GM18861 (cell line): Measurements from ENCODE around the gene KIAA0586.
"Not testable (repeated sequence)": the region's sequence is repeated elsewhere in the genome, so short reads cannot be mapped to it uniquely, and the experiment has no call there.

Experiments
- ATAC-seq: cut with Tn5 transposase; IDR thresholded peaks from one replicate; pipeline ENCODE4 v1.9.1; 2021; ENCODE audit not compliant: unreplicated experiment

The KIAA0586 gene

GRCh38 chr14:58463147-58463546 is 35.6 kb downstream of the KIAA0586 start:
- ATAC-seq = no peak

GRCh38 chr14:58464652-58465051 is 37.1 kb downstream of the KIAA0586 start:
- ATAC-seq = no peak

DNA sequence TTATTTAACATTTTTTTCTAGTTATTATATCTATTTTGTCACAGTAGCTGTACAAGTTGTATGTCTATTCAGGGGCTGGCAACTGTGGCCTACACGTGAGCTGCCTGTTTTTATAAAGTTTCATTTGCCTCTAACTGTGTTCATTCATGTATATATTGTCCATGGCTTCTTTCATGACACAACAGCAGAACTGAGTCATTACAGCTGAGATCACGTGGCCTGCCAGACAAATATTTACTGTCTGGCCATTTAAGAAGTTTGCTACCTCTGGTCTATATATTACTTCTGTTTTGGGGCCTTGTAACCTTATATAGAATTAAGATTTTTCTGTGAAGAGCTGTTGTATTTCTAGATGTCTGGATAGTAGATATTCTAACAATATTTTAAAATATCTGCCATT is 37.9 kb downstream of the KIAA0586 start:
- ATAC-seq = no peak

- ATAC-seq = no peak
Measured at GRCh38 chr14:58466459-58466858, 38.9 kb downstream of the KIAA0586 start.

DNA sequence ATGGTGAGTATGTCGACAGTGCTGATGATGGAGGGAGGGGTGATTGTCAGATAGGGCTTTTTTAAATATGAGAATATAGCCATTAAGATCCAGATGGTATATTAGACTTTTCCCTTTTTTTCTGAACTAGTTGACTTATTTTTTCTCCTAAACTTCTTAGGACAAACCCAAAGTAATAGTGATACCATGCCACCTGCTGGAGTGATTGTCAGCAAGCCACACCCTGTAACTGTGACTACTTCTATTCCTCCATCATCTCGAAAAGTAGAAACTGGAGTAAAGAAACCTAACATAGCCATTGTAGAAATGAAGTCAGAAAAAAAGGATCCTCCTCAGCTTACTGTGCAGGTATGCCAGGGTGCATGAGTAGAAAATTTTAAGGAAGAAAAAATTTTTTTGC is 40.1 kb downstream of the KIAA0586 start:
- ATAC-seq = no peak

GRCh38 chr14:58469309-58469708 is 41.8 kb downstream of the KIAA0586 start:
- no peak for ATAC-seq

GRCh38 chr14:58476320-58476719 is 48.8 kb downstream of the KIAA0586 start:
- no peak for ATAC-seq

DNA sequence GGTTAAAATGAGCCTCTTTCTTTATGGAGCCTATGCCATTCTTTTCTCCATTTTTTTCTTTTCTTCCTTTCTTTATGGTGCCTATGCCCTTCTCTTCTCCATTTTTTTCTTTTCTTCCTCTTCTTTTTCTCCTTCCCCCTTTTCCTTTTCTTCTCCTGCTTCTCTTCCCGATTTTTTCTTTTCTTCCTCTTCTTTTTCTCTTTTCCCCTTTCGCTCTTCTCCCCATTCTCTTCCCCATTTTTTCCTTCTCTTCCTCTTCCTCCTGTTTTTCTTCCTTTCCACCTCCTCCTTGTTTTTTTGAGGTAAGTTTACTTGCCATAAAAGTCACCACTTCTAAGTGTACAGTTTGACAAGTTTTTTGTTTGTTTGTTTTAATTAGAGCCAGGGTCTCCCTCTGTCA is 50.1 kb downstream of the KIAA0586 start:
- no peak for ATAC-seq

- not testable (repeated sequence) for ATAC-seq
Measured at GRCh38 chr14:58478329-58478728, 50.8 kb downstream of the KIAA0586 start.

- ATAC-seq = no peak
Measured at GRCh38 chr14:58479975-58480374, 52.5 kb downstream of the KIAA0586 start.

DNA sequence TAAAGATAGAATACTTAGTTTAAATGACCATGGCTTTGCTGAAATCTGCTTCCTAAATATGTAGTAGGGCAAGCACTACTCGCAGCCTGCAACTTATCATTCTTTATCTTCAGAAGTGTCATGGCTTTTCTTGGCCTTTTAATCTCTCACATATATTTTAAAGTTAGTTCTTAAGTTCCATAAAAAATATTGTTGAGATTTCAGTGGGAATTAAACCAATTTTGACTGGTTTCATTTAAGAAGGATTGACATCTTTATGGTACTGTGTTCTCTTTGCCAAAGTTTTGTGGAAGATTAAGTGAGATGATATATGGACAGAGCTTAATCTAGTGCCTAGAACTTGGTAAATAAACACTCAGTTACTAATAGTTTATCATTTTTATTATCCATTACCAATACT is 56.7 kb downstream of the KIAA0586 start:
- no peak for ATAC-seq

DNA sequence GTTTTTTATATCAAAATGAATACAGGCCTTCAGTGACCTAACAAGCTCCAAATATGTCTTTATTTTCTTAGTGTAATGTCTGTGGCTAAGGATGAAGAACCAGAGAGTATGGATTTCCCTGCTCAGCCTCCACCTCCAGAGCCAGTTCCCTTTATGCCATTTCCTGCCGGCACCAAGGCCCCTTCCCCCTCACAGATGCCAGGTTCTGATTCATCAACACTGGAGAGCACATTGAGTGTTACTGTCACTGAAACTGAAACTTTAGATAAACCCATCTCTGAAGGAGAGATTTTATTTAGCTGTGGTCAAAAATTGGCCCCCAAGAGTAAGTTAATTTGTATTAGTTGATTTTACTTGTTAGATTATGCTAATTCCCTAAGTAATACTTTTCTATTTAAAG is 61.0 kb downstream of the KIAA0586 start:
- peak; percentile 46 for ATAC-seq

DNA sequence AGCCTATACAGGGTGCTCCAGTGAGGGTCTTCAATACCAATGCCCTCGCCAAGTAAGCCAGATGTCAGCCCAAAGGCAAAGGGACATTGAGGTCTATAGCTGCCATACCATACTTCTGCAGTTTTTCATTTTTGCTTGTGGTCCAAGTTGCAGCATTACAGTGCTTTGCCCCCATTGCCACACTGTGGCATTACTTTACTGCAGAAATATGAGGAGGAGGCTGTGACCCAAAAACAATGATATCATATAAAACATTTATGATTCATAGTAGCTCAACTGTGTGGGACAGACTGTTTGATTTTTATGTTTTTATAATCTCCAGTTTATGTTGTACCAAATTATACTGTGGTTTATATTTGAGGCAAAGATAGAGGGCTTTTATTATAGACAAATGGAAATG is 64.1 kb downstream of the KIAA0586 start:
- no peak for ATAC-seq

- no peak for ATAC-seq
Measured at GRCh38 chr14:58492044-58492443, 64.5 kb downstream of the KIAA0586 start.

- ATAC-seq = peak; percentile 59
Measured at GRCh38 chr14:58501214-58501816, 73.8 kb downstream of the KIAA0586 start.

- ATAC-seq = no peak
Measured at GRCh38 chr14:58513272-58513671, 85.8 kb downstream of the KIAA0586 start.

DNA sequence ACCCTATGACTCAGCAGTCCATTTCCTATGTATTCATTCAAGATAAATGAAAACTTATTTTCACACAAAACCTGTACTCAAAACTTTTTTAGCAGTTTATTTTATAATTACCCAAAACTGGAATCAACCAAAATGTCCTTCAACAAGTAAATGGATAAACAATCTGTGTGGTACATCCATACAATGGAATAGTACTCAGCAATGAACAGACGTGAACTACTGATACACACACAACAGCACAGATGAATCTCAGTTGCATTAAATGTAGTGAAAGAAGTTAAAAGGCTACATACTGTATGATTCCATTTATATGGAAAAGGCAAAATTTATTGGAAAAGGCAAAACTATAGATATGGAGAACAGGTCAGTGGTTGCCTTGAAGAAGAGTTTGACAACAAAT is 90.1 kb downstream of the KIAA0586 start:
- ATAC-seq = no peak

GRCh38 chr14:58525691-58526090 is 98.2 kb downstream of the KIAA0586 start:
- ATAC-seq = not testable (repeated sequence)

DNA sequence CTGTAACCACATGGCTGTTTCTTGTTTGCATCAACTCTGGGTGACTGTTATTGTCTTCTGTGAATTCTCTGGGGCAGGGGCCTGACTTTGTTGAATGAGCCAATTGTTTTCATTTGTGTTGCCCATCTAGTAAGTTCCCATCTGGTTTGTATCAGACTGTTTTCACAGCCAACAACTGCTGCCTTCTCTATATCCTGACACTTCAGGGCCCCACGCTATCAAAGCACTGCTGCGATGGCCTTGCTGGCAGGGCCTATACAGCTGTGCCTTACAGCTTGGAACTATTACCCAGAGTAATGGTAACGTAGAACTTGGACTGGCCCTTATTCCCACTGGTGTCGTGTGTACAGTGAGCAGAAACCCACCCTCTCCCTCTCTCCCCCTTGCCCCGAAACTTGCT is 105.9 kb downstream of the KIAA0586 start:
- ATAC-seq = no peak

- ATAC-seq = no peak
Measured at GRCh38 chr14:58535044-58535443, 107.5 kb downstream of the KIAA0586 start.

GRCh38 chr14:58537004-58537403 is 109.5 kb downstream of the KIAA0586 start:
- no peak for ATAC-seq

DNA sequence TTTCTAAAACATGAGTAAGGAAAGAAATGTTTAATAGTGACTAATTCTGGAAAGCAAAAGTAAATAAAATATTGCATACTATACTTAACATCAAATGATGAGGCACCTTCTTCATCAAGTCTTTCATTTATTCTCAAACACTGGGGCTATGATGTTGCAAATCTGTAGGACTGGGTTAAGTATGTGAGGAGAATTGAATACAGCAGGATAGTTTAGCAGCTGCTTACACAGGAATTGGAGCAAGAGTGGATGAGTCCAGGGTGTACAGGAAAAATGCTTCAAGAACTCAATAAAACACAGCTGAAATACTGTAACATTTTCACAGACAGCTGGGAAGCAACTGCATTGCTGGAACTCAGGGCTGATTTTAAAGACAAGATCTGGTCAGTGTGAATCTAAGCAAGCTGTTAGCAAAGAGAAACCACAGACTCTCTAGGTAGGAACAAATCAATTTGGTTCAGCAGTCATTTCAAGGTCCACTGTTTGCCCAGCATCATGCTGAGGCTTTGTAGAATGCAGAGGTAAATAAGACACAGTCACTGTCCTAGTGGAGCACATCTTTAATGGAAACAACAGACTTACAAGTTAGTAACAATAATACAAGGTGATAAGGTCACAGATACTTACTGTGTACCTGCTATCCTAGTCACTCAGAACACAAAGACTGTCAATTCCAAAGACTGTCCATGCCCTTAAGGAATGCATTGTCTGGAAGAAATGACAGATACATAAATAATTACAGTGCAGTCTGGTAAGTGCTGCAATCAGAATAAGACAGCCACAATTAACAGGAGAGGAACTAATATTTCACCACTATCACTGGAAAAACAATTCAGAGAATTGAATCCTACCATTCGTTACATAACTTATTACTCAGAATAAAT is 113.5 kb downstream of the KIAA0586 start:
- no peak for ATAC-seq

- ATAC-seq = no peak
Measured at GRCh38 chr14:58541633-58542022, 114.1 kb downstream of the KIAA0586 start.
